ENCODE data around the gene NTM. TPM values are rescaled to one million over a fixed set of nuclear protein-coding genes. Genes with fewer than 3 reads are reported as not detected.

NTM gene
- total and polyA plus RNA-seq, 2 experiments from 2014 or later = 1.1 to 1.7 TPM

- Histone ChIP-seq H3K27ac (no peak overlapping the region), H3K4me3 (no peak overlapping the region), H3K9me3 (ENCODE audit: low read depth) (no peaks in the 10 kb centered on the region), H3K36me3 (no peaks in the 10 kb centered on the region), H3K4me1 (ENCODE audit: low read depth) (no peaks in the 10 kb centered on the region), H3K27me3 (no peaks in the 10 kb centered on the region)
- no peak for DNase-seq (ENCODE audit: low read depth in 1 of 2, low spot score in 1 of 2)
- TF ChIP-seq CTCF (IDR thresholded peaks at IDR 0.05; ENCODE audit: low read depth, low read length) = no peak
These were observed 826.5 kb downstream of the NTM start for GRCh38 chr11:132196928-132197327.

DNA sequence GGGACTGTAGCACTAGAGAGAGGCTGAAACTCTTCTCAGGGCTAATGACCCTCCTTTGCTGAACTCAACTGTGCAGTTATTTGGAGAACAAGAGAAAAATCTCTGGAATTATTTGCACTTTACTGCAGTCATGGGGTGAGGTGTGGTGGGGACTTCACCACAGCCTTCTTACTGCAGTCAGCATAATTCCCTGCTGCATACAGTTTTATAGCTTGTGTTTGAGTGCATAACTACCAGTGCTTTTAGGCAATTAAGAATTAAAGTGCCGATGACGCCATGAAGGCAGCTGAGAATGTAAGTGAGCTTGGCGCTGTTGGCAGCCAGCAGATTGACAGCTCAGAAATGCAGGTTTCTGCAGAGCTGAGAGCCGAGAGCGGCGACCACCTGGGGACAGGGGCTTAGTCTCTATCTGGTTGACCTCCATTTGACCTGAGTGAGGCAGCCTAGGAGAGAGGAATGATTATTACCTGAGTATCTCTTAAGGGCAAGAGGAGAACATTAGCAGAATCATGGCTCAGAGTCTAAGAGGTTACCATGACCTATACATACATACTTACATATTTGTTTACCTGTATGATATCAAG lies 830.0 kb downstream of the NTM start:
- H3K4me3 ChIP-seq = no peak overlapping the region
- TF ChIP-seq CTCF (IDR thresholded peaks at IDR 0.05; ENCODE audit: low read depth, low read length) = no peak
- H3K4me1 ChIP-seq (ENCODE audit: low read depth) = no peaks in the 10 kb centered on the region
- no peaks in the 10 kb centered on the region for H3K27me3 ChIP-seq
- H3K27ac ChIP-seq = no peak overlapping the region
- H3K9me3 ChIP-seq (ENCODE audit: low read depth) = no peaks in the 10 kb centered on the region
- H3K36me3 ChIP-seq = no peaks in the 10 kb centered on the region
- DNase-seq (ENCODE audit: low read depth in 1 of 2, low spot score in 1 of 2) = no peak

DNA sequence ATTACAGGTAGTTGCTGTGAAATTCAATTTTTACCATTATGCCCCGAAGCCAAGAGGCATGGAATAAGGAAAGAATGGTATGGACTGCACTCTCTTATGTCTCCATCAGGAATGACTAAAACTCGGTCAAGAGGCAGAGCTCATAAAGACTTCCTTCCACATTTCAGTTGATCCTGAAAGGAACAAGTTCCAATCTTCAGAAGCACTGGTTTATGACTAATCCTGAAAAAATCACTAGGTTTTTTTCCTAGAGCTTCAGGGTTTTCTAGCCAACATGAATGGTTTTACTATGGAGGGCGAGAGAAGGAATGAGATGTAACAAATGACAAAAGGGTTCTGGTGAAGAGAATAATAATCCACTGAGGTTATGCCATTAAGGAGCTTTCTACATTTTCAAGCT lies 832.2 kb downstream of the NTM start:
- no peak overlapping the region for H3K27ac ChIP-seq
- H3K36me3 ChIP-seq = no peaks in the 10 kb centered on the region
- no peaks in the 10 kb centered on the region for H3K4me1 ChIP-seq (ENCODE audit: low read depth)
- no peaks in the 10 kb centered on the region for H3K27me3 ChIP-seq
- no peaks in the 10 kb centered on the region for H3K9me3 ChIP-seq (ENCODE audit: low read depth)
- no peak for DNase-seq (ENCODE audit: low read depth in 1 of 2, low spot score in 1 of 2)
- no peak for TF ChIP-seq CTCF (IDR thresholded peaks at IDR 0.05; ENCODE audit: low read depth, low read length)
- H3K4me3 ChIP-seq = no peak overlapping the region

DNA sequence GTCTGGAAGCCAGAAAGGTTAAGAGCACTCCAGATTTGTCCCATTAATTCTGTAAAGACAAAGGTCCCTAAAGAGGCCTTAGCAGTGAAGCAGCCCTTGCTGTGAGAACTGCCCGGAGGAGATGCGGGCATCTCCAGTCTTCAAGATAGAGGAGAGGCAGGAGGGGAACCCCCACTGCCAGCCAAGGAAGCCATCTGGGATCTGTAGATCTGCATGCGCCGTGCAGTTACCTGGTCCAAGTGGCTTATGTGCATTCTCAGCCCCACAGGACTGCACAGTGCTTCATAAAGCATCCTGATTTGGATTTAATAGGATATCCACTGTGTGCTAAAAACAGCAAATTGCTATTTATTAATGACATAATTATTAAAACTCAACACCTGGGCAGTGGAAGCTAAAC lies 834.6 kb downstream of the NTM start:
- H3K9me3 ChIP-seq (ENCODE audit: low read depth) = no peaks in the 10 kb centered on the region
- H3K27me3 ChIP-seq = no peaks in the 10 kb centered on the region
- H3K4me1 ChIP-seq (ENCODE audit: low read depth) = no peaks in the 10 kb centered on the region
- no peak for TF ChIP-seq CTCF (IDR thresholded peaks at IDR 0.05; ENCODE audit: low read depth, low read length)
- H3K27ac ChIP-seq = no peak overlapping the region
- no peaks in the 10 kb centered on the region for H3K36me3 ChIP-seq
- no peak for DNase-seq (ENCODE audit: low read depth in 1 of 2, low spot score in 1 of 2)
- no peak overlapping the region for H3K4me3 ChIP-seq

- Histone ChIP-seq H3K9me3 (ENCODE audit: low read depth) (no peaks in the 10 kb centered on the region), H3K36me3 (no peaks in the 10 kb centered on the region), H3K4me1 (ENCODE audit: low read depth) (no peaks in the 10 kb centered on the region), H3K27ac (no peak overlapping the region), H3K4me3 (no peak overlapping the region), H3K27me3 (no peaks in the 10 kb centered on the region)
- TF ChIP-seq CTCF (IDR thresholded peaks at IDR 0.05; ENCODE audit: low read depth, low read length) = no peak
- no peak for DNase-seq (ENCODE audit: low read depth in 1 of 2, low spot score in 1 of 2)
These were observed 835.1 kb downstream of the NTM start for GRCh38 chr11:132205496-132205895.

DNA sequence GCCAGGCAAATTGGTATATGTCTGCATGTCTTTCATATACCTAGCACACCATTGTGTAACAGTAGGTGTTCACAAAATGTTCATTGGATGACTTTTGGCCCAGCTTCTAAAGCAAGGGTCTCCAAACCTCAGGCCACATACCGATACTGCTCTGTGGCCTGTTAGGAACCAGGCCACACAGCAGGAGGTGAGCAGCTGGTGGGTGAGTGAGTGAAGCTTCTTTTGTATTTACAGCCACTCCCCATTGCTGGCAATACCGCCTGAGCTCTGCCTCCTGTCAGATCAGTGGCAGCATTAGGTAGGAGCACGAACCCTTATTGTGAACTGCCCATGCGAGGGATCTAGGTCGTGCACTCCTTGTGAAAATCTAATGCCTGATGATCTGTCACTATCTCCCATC lies 836.6 kb downstream of the NTM start:
- no peaks in the 10 kb centered on the region for H3K36me3 ChIP-seq
- DNase-seq (ENCODE audit: low read depth in 1 of 2, low spot score in 1 of 2) = no peak
- H3K4me1 ChIP-seq (ENCODE audit: low read depth) = no peaks in the 10 kb centered on the region
- TF ChIP-seq CTCF (IDR thresholded peaks at IDR 0.05; ENCODE audit: low read depth, low read length) = no peak
- H3K27ac ChIP-seq = no peak overlapping the region
- no peaks in the 10 kb centered on the region for H3K9me3 ChIP-seq (ENCODE audit: low read depth)
- no peak overlapping the region for H3K4me3 ChIP-seq
- no peaks in the 10 kb centered on the region for H3K27me3 ChIP-seq
